22Rv1 (cell line): ENCODE data around the gene P2RX3.

Experiments used
- H3K27ac ChIP-seq: fragments of 450-650 bp; 2 replicates; pipeline ENCODE4 v1.5.1; 2017
- ZFX ChIP-seq: fragments of 450-650 bp; IDR thresholded peaks from 2 replicates; pipeline ENCODE4 v1.6.1; 2017; ENCODE audit warnings: antibody characterized with exemption, borderline replicate concordance
- TF ChIP-seq, protein P1 (sequence below): fragments of 450-650 bp; IDR thresholded peaks from 2 replicates; pipeline ENCODE4 v1.5.1; 2017; ENCODE audit warnings: mild to moderate bottlenecking

The P2RX3 gene

DNA sequence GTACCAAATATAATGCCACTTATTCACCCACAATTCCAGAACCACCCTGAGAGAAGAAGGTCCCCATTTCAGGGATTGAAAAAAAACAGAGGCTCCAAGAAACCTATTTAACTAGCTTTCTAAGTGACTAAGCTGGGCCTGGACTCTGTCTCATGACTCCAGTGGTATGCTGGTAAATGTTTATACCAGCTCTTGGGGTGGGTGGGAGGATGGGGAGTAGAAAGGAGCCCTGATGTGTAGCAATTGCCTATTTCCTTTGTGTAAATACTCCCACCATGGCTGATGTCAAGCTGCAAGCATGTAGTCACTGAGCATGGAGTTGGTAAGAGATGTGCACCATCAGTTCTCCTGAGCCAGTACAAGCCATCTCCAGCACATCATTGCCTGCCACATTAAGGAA lies 40.0 kb downstream of the P2RX3 start:
- no peak overlapping the region for H3K27ac ChIP-seq
- TF ChIP-seq ZFX = no peak
- TF ChIP-seq, protein P1, sequence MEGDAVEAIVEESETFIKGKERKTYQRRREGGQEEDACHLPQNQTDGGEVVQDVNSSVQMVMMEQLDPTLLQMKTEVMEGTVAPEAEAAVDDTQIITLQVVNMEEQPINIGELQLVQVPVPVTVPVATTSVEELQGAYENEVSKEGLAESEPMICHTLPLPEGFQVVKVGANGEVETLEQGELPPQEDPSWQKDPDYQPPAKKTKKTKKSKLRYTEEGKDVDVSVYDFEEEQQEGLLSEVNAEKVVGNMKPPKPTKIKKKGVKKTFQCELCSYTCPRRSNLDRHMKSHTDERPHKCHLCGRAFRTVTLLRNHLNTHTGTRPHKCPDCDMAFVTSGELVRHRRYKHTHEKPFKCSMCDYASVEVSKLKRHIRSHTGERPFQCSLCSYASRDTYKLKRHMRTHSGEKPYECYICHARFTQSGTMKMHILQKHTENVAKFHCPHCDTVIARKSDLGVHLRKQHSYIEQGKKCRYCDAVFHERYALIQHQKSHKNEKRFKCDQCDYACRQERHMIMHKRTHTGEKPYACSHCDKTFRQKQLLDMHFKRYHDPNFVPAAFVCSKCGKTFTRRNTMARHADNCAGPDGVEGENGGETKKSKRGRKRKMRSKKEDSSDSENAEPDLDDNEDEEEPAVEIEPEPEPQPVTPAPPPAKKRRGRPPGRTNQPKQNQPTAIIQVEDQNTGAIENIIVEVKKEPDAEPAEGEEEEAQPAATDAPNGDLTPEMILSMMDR = no peak

- TF ChIP-seq ZFX = no peak
- TF ChIP-seq, protein P1 = no peak
- H3K27ac ChIP-seq = no peak overlapping the region
These were observed 41.6 kb downstream of the P2RX3 start for GRCh38 chr11:57379732-57380131.

DNA sequence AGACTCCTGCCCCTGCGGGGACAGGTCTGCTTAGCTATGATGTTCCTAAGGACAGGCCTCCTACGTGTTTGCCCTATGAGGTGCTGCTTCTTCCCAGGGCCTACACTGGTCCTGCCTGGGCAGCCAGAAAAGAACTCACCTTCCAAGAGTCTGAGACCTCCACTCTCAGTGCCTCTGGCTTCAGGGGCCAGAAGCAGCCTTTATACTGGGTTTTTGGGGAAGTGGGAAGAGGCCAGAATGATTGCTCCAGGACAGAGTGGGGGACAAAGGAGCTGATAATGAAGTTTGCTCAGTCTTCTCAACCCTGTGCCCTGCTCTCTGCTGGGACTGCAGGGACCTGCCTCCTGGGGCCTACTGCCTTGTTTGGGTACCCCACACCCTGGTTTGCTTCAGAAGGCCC lies 42.8 kb downstream of the P2RX3 start, which contains the start of gene PRG3:
Gene PRG3 (minus strand): TSS at position 176 of the 400 bp plus-strand sequence. CDS start 442 bp downstream, outside the sequence.
- TF ChIP-seq, protein P1 = no peak
- TF ChIP-seq ZFX = no peak
- H3K27ac ChIP-seq = no peak within 1 kb of the TSS

- no peak overlapping the region for H3K27ac ChIP-seq
- TF ChIP-seq ZFX = no peak
- TF ChIP-seq, protein P1 = no peak
These were observed 48.2 kb downstream of the P2RX3 start for GRCh38 chr11:57386178-57386940.

DNA sequence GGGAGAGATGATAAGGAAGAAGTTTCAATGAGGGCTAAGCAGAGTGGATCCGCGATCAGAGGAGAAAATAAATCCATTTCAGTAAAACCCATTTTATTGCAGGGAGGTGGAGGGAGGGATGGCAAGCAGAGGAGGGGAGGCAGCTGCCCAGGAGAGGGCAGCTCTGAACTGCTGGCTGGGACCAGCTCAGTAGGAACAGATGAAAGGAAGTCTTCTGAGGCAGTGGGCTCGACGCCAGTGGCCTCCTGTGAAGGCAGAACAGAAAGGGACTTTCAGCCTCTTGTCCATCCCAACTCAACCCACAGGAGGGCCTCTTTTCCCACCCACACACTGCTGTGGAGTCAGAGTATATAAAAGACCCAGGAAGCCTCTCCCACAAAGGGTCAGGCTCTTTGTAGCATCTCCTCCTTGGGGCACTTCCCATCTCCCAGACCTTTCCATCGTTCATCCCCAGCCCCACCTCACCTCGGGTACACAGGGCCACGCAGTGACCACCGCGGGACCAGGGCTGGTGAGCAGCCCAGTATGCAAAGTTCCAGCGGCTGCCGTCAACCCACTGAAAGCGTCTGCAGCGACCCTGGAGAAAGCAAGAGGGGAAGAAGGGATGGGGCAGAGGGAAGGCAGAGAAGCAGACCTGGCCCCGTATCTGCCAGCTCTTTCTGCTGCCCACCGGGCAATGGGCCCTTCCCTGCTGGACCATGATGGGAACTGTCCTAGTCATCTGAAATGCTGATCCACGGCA lies 49.3 kb downstream of the P2RX3 start:
- no peak overlapping the region for H3K27ac ChIP-seq
- TF ChIP-seq ZFX = no peak
- TF ChIP-seq, protein P1 = no peak

GRCh38 chr11:57390535-57390934 lies 52.4 kb downstream of the P2RX3 start, which contains the start of gene PRG2:
PRG2 (minus strand) TSS chr11:57390650; CDS start chr11:57389944, 706 bp downstream.
- no peak within 1 kb of the TSS for H3K27ac ChIP-seq
- TF ChIP-seq, protein P1 = no peak
- no peak for TF ChIP-seq ZFX

GRCh38 chr11:57391111-57391510 lies 53.0 kb downstream of the P2RX3 start:
- no peak overlapping the region for H3K27ac ChIP-seq
- TF ChIP-seq ZFX = no peak
